Left lobe of liver (tissue), 2 donors: ENCODE measurements around the gene MAZ. TPM values are rescaled to one million over a fixed set of nuclear protein-coding genes. Genes with fewer than 3 reads are reported as not detected.

Source experiments
- ATAC-seq: fragments of 200-7000 bp; cut with Tn5 transposase; one replicate; pipeline ENCODE4 v1.9.1; 2020; ENCODE audit warnings: mild to moderate bottlenecking, moderate library complexity
- DNase-seq: peaks from one replicate; pipeline ENCODE4 v3.0.0-alpha.2; 2020; ENCODE audit warnings: low spot score
- total RNA-seq: library from RNA; stranded (reverse); gene quantifications from one replicate; pipeline ENCODE4 v1.2.1, GENCODE V29; 2021
- donor health status: DM: no; HTN: no; CAD: no; lungs with moderate emphysema.
- donor health status: DM: no; HTN: yes; CAD: no.

The MAZ gene
- total RNA-seq, 1 donor from 2014 or later: 101 TPM

GRCh38 chr16:29845656-29846055 is 39.3 kb downstream of the MAZ start:
- ATAC-seq (no peak), DNase-seq (no peak)

GRCh38 chr16:29848420-29849297 is 42.3 kb downstream of the MAZ start:
- ATAC-seq (peak; percentile 96), DNase-seq (peak; percentile 80)

GRCh38 chr16:29849505-29849904 is 43.2 kb downstream of the MAZ start:
- DNase-seq (no peak), ATAC-seq (no peak)

GRCh38 chr16:29850998-29851397 is 44.7 kb downstream of the MAZ start:
- no peak for DNase-seq
- no peak for ATAC-seq

- DNase-seq: no peak
- ATAC-seq: peak; percentile 29
Observed at GRCh38 chr16:29852654-29853053, 46.3 kb downstream of the MAZ start.

GRCh38 chr16:29854520-29855100 is 48.3 kb downstream of the MAZ start:
- no peak for ATAC-seq

GRCh38 chr16:29857133-29857760 is 50.9 kb downstream of the MAZ start:
- DNase-seq (no peak), ATAC-seq (no peak)

More at GRCh38 chr16:29854520-29855100, 48.3 kb downstream of the MAZ start:
- no peak for DNase-seq

- ATAC-seq: peak; percentile 56
- DNase-seq: peak; percentile 77
Observed at GRCh38 chr16:29858149-29858849, 52.0 kb downstream of the MAZ start.

GRCh38 chr16:29858974-29859373 is 52.6 kb downstream of the MAZ start:
- ATAC-seq (no peak), DNase-seq (no peak)

- ATAC-seq (no peak), DNase-seq (no peak)
Observed at GRCh38 chr16:29860218-29860617, 53.9 kb downstream of the MAZ start.

Other genes with a start within 250 kb of the MAZ start
- 1.3 TPM for gene SPN, start 143.3 kb upstream of the MAZ start, total RNA-seq
- 143 TPM for gene QPRT, start 127.3 kb upstream of the MAZ start, total RNA-seq
- gene C16orf54, start 60.5 kb upstream of the MAZ start, total RNA-seq: 0.53 TPM
- gene ZG16, start 28.3 kb upstream of the MAZ start, total RNA-seq: 1.3 TPM
- gene KIF22, start 15.8 kb upstream of the MAZ start, total RNA-seq: 27.2 TPM
- gene PRRT2, start 5.7 kb downstream of the MAZ start, total RNA-seq: 0.33 TPM
- gene PAGR1, start 9.6 kb downstream of the MAZ start, total RNA-seq: 11.9 TPM
- 44.4 TPM for gene MVP, start 13.9 kb downstream of the MAZ start, total RNA-seq
- gene CDIPT, start 56.7 kb downstream of the MAZ start, total RNA-seq: 53.1 TPM
- 0.55 TPM for gene SEZ6L2, start 93.0 kb downstream of the MAZ start, total RNA-seq
- 0.13 TPM for gene ASPHD1, start 94.0 kb downstream of the MAZ start, total RNA-seq
- gene KCTD13, start 119.7 kb downstream of the MAZ start, total RNA-seq: 9.8 TPM
- 71.0 TPM for gene TMEM219, start 155.6 kb downstream of the MAZ start, total RNA-seq
- 21.1 TPM for gene TAOK2, start 167.3 kb downstream of the MAZ start, total RNA-seq
- gene HIRIP3, start 189.1 kb downstream of the MAZ start, total RNA-seq: 9.2 TPM
- 34.7 TPM for gene INO80E, start 189.7 kb downstream of the MAZ start, total RNA-seq
- 0.15 TPM for gene DOC2A, start 204.5 kb downstream of the MAZ start, total RNA-seq
- gene C16orf92, start 216.7 kb downstream of the MAZ start, total RNA-seq: not detected
- 0.13 TPM for gene TLCD3B, start 224.7 kb downstream of the MAZ start, total RNA-seq